ENCODE results near the gene ETV6.
A peak's percentile ranks its signal among the peaks of the same experiment; 100 is the strongest.

ETV6 gene

DNA sequence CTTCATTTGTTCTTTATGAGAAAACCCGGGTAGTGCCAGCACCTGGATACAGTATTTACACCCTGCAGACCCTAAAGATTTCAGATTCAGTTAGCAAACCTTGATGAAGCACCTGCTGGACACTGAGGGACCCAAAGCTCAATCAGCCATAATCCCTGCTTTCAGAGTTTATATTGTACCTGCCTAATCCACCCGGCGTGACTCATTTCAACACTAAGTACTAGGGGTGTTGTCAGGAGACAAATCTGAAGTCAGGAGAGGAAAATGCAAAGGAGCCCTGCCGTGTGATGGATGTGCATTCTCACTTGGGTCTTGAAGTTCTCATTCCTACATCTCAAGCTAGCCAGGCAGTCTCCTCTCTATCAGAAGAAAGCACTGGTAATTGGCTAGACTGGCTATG, 244.5 kb downstream of the ETV6 start:
- Mint-ChIP-seq H3K27ac (no peak overlapping the region), H3K4me1 (peaks cover 14% of the 10 kb centered on the region), H3K36me3 (ENCODE audit: low read depth) (peaks cover 31% of the 10 kb centered on the region), H3K9me3 (no peaks in the 10 kb centered on the region), H3K27me3 (ENCODE audit: low read depth, poor library complexity) (peaks cover under 1% of the 10 kb centered on the region), H3K4me3 (no peak overlapping the region)
- TF ChIP-seq, protein P1, sequence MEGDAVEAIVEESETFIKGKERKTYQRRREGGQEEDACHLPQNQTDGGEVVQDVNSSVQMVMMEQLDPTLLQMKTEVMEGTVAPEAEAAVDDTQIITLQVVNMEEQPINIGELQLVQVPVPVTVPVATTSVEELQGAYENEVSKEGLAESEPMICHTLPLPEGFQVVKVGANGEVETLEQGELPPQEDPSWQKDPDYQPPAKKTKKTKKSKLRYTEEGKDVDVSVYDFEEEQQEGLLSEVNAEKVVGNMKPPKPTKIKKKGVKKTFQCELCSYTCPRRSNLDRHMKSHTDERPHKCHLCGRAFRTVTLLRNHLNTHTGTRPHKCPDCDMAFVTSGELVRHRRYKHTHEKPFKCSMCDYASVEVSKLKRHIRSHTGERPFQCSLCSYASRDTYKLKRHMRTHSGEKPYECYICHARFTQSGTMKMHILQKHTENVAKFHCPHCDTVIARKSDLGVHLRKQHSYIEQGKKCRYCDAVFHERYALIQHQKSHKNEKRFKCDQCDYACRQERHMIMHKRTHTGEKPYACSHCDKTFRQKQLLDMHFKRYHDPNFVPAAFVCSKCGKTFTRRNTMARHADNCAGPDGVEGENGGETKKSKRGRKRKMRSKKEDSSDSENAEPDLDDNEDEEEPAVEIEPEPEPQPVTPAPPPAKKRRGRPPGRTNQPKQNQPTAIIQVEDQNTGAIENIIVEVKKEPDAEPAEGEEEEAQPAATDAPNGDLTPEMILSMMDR (IDR thresholded peaks at IDR 0.05): no peak
- DNase-seq: no peak

GRCh38 chr12:11894890-11895289, 245.4 kb downstream of the ETV6 start:
- TF ChIP-seq, protein P1 (IDR thresholded peaks at IDR 0.05): no peak
- Mint-ChIP-seq H3K4me1 (peaks cover 14% of the 10 kb centered on the region), H3K27me3 (ENCODE audit: low read depth, poor library complexity) (peaks cover 5% of the 10 kb centered on the region), H3K4me3 (no peak overlapping the region), H3K27ac (peak overlapping the region; percentile 13), H3K36me3 (ENCODE audit: low read depth) (peaks cover 22% of the 10 kb centered on the region), H3K9me3 (no peaks in the 10 kb centered on the region)
- DNase-seq: no peak

GRCh38 chr12:11895421-11896078, 246.1 kb downstream of the ETV6 start:
- no peak for DNase-seq
- Mint-ChIP-seq H3K27me3 (ENCODE audit: low read depth, poor library complexity) (peaks cover 5% of the 10 kb centered on the region), H3K4me3 (no peak overlapping the region), H3K36me3 (ENCODE audit: low read depth) (peaks cover 19% of the 10 kb centered on the region), H3K27ac (peak overlapping the region; percentile 33), H3K4me1 (peaks cover 14% of the 10 kb centered on the region), H3K9me3 (no peaks in the 10 kb centered on the region)
- TF ChIP-seq, protein P1 (IDR thresholded peaks at IDR 0.05): no peak

DNA sequence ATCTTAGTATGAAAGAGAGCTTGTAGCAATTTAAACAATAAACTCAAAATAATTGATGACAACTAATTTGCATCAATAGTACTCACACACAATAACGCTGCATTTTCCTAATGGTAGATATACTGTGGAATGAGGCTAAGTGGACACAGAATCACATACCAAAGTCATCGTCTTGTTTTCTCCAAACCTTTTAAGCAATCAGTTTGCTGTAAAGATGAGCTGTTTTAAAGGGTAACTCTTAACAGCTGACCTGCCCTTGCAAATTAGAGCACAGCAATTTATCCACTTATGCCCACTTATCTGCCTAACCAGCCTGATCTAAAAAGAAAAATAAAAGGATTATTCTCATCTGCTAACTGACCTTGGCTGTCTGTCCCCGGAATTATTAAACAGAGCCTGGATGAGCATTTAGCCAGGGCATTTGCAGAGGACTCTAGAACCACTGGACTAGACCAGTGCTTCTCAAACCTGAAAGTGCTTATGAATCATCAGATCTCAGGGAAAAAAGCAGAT, 247.0 kb downstream of the ETV6 start:
- Mint-ChIP-seq H3K27me3 (ENCODE audit: low read depth, poor library complexity) (peaks cover 5% of the 10 kb centered on the region), H3K9me3 (no peaks in the 10 kb centered on the region), H3K27ac (no peak overlapping the region), H3K4me3 (no peak overlapping the region), H3K4me1 (peaks cover 14% of the 10 kb centered on the region), H3K36me3 (ENCODE audit: low read depth) (peaks cover 10% of the 10 kb centered on the region)
- TF ChIP-seq, protein P1 (IDR thresholded peaks at IDR 0.05): no peak
- no peak for DNase-seq

- Mint-ChIP-seq H3K9me3 (no peaks in the 10 kb centered on the region), H3K27me3 (ENCODE audit: low read depth, poor library complexity) (peaks cover 9% of the 10 kb centered on the region), H3K4me3 (no peak overlapping the region), H3K4me1 (peaks cover 14% of the 10 kb centered on the region), H3K36me3 (ENCODE audit: low read depth) (peaks cover 5% of the 10 kb centered on the region), H3K27ac (no peak overlapping the region)
- TF ChIP-seq, protein P1 (IDR thresholded peaks at IDR 0.05): no peak
- DNase-seq: no peak
These were observed 248.4 kb downstream of the ETV6 start for GRCh38 chr12:11897923-11898322.
